Measurements from ENCODE around the gene RNF141. TPM values are rescaled to one million over a fixed set of nuclear protein-coding genes. Genes with fewer than 3 reads are reported as not detected.

RNF141 gene
- total and polyA plus RNA-seq, 7 donors = 5.0 to 42.2 (median 16.6) TPM

DNA sequence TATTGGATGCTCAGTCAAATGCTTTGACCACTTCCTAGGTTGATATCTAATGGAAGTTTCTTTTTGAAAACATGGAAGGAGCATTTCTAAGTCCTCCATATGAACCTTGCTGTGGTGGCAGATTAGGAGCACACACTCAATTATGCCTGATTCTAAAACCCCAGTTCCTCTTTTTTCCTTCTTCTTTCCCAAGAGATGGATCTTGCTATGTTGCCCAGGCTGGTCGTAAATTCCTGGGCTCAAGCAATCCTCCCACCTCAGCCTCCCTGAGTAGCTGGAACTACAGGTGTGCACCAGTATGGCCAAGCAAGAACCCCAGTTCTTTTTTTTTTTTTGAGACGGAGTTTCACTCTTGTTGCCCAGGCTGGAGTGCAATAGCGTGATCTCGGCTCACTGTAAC is 24.5 kb upstream of the RNF141 start:
- TF ChIP-seq, protein P1, sequence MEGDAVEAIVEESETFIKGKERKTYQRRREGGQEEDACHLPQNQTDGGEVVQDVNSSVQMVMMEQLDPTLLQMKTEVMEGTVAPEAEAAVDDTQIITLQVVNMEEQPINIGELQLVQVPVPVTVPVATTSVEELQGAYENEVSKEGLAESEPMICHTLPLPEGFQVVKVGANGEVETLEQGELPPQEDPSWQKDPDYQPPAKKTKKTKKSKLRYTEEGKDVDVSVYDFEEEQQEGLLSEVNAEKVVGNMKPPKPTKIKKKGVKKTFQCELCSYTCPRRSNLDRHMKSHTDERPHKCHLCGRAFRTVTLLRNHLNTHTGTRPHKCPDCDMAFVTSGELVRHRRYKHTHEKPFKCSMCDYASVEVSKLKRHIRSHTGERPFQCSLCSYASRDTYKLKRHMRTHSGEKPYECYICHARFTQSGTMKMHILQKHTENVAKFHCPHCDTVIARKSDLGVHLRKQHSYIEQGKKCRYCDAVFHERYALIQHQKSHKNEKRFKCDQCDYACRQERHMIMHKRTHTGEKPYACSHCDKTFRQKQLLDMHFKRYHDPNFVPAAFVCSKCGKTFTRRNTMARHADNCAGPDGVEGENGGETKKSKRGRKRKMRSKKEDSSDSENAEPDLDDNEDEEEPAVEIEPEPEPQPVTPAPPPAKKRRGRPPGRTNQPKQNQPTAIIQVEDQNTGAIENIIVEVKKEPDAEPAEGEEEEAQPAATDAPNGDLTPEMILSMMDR (IDR thresholded peaks at IDR 0.05) = no peak
- no peak for DNase-seq
- 97 to 98% (median 98%) methylated on average over 4 of the region's 4 CpGs for WGBS, 3 donors
- Histone ChIP-seq H3K4me3 (peak overlapping the region; percentile 26), H3K36me3 (ENCODE audit: insufficient read depth in 1 of 2, low read depth in 1 of 2) (no peaks in the 10 kb centered on the region), H3K27me3 (ENCODE audit: insufficient read depth in 3 of 3, low read length in 2 of 3) (no peaks in the 10 kb centered on the region), H3K4me1 (peaks cover 6% of the 10 kb centered on the region), H3K9me3 (no peaks in the 10 kb centered on the region), H3K27ac (no peak overlapping the region)
- ATAC-seq = no peak
- intact Hi-C loops (cut with DNase I) = no loop called here

GRCh38 chr11:10564696-10565318 is 23.8 kb upstream of the RNF141 start:
- DNase-seq (no peak), ATAC-seq (peak in 1 of 4 donors; percentile 45)
- no peak overlapping the region for H3K27ac ChIP-seq
- intact Hi-C loops (cut with DNase I) = loop anchor here (5.0 kb wide), 3 partner anchors 87 to 172 kb away; no protein-coding TSS in a partner anchor
- TF ChIP-seq, protein P1 (IDR thresholded peaks at IDR 0.05) = peak; percentile 48
- peaks cover 6% of the 10 kb centered on the region for H3K4me1 ChIP-seq
- H3K36me3 ChIP-seq (ENCODE audit: insufficient read depth in 1 of 2, low read depth in 1 of 2) = no peaks in the 10 kb centered on the region
- peak overlapping the region; percentile 26 for H3K4me3 ChIP-seq
- no peaks in the 10 kb centered on the region for H3K9me3 ChIP-seq
- 81 to 88% (median 82%) methylated on average over 1 of the region's 1 CpG for WGBS, 3 donors
- H3K27me3 ChIP-seq (ENCODE audit: insufficient read depth in 3 of 3, low read length in 2 of 3) = no peaks in the 10 kb centered on the region

DNA sequence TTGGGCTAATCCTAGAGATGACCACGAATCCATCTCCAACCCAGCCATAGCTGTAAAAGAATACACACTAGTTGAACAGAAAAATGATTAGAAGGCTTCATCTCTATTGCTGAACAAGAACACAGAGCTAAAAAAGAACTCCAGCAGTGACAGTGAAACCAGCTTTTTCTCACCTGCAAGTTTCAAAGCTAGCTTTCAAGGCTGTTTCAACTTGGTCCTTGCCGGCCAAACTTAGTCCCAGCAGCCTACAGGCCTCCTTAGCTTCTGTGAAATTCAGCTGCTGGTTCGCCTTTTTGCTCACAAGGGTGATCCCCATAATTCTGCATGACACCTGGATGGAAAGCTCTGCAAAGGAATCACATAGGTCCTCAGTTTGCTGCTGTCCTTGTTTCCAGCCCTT is 23.0 kb upstream of the RNF141 start:
- WGBS, 3 donors = 89 to 92% (median 90%) methylated on average over 3 of the region's 3 CpGs
- no peak for ATAC-seq
- DNase-seq = no peak
- TF ChIP-seq, protein P1 (IDR thresholded peaks at IDR 0.05) = no peak
- H3K36me3 ChIP-seq (ENCODE audit: insufficient read depth in 1 of 2, low read depth in 1 of 2) = no peaks in the 10 kb centered on the region
- H3K27me3 ChIP-seq (ENCODE audit: insufficient read depth in 3 of 3, low read length in 2 of 3) = no peaks in the 10 kb centered on the region
- no peaks in the 10 kb centered on the region for H3K9me3 ChIP-seq
- H3K4me1 ChIP-seq = peaks cover 6% of the 10 kb centered on the region
- no peak overlapping the region for H3K27ac ChIP-seq
- no peak overlapping the region for H3K4me3 ChIP-seq
- intact Hi-C loops (cut with DNase I) = loop anchor here (5.0 kb wide), 3 partner anchors 88 to 173 kb away; no protein-coding TSS in a partner anchor

GRCh38 chr11:10561947-10562346 is 21.0 kb upstream of the RNF141 start:
- DNase-seq (no peak), ATAC-seq (no peak)
- TF ChIP-seq, protein P1 (IDR thresholded peaks at IDR 0.05) = no peak
- no peak overlapping the region for H3K27ac ChIP-seq
- H3K4me1 ChIP-seq = peaks cover 6% of the 10 kb centered on the region
- no peaks in the 10 kb centered on the region for H3K9me3 ChIP-seq
- H3K36me3 ChIP-seq (ENCODE audit: insufficient read depth in 1 of 2, low read depth in 1 of 2) = no peaks in the 10 kb centered on the region
- H3K27me3 ChIP-seq (ENCODE audit: insufficient read depth in 3 of 3, low read length in 2 of 3) = no peaks in the 10 kb centered on the region
- WGBS, 3 donors = 87 to 96% (median 94%) methylated on average over 1 of the region's 1 CpG
- H3K4me3 ChIP-seq = no peak overlapping the region
- intact Hi-C loops (cut with DNase I) = loop anchor here (5.0 kb wide), 3 partner anchors 90 to 175 kb away; no protein-coding TSS in a partner anchor
